ENCODE results near the gene TRIM34. TPM values are rescaled to one million over a fixed set of nuclear protein-coding genes. Genes with fewer than 3 reads are reported as not detected.

The TRIM34 gene
- polyA plus RNA-seq, 1 donor (not counting 4 experiments of a cell fraction or from before 2014, with no cell fraction given) = 20.5 TPM

DNA sequence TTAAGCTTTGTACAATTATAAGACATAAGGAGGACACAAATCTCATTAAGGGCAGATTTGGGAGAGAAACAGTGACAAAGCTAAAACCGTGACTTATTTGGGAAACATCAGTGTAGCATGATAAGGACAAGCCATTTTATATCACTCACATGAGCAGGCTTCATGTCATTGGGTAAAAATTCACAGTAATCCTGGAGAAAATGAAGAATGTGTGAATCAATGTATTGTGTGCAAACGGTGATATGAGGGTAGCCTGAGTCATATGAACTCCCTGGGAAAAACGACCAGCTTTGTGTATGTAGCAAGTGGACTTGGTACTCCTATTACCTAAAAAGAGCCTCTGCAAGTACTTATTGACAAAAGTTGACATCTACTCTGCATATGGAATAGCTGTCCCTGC is 6.0 kb upstream of the TRIM34 start:
- Histone ChIP-seq H3K9me1 (ENCODE audit: control insufficient read depth, extremely low read depth, insufficient read depth, low read length) (no peaks in the 10 kb centered on the region), H3K27me3 (ENCODE audit: control insufficient read depth, extremely low read depth, insufficient read depth, low read length) (no peaks in the 10 kb centered on the region), H3K27ac (ENCODE audit: control insufficient read depth, insufficient read depth, low read length) (peak overlapping the region; percentile 88), H4K20me1 (ENCODE audit: control insufficient read depth, extremely low read depth, insufficient read depth, low read length) (no peaks in the 10 kb centered on the region), H3K4me1 (ENCODE audit: control insufficient read depth, extremely low read depth, insufficient read depth, low read length) (peaks cover 35% of the 10 kb centered on the region), H2AFZ (ENCODE audit: control insufficient read depth, low read length) (no peak overlapping the region), H3K9ac (ENCODE audit: control insufficient read depth, extremely low read depth, insufficient read depth, low read length) (peak overlapping the region; percentile 34), H3K9me3 (ENCODE audit: control insufficient read depth, low read depth, low read length) (no peaks in the 10 kb centered on the region), H3K4me2 (ENCODE audit: control insufficient read depth, extremely low read depth, insufficient read depth, low read depth, low read length) (peak overlapping the region; percentile 58), H3K36me3 (ENCODE audit: control insufficient read depth in 2 of 2, extremely low read depth in 1 of 2, insufficient read depth in 2 of 2, low read length in 2 of 2) (no peaks in the 10 kb centered on the region), H3K4me3 (ENCODE audit: control insufficient read depth in 2 of 3, extremely low read depth in 1 of 3, insufficient read depth in 2 of 3, low read depth in 1 of 3, low read length in 3 of 3) (peak overlapping the region in 1 of 3 experiments; percentile 37), H3K79me2 (ENCODE audit: control insufficient read depth, insufficient read depth, low read length) (no peaks in the 10 kb centered on the region)
- FAIRE-seq (peak; percentile 80), DNase-seq (ENCODE audit: low read depth, low spot score) (peak; percentile 38)
- TF ChIP-seq EZH2 (IDR thresholded peaks at IDR 0.05; ENCODE audit: low read length) = no peak
- TF ChIP-seq, protein P1, sequence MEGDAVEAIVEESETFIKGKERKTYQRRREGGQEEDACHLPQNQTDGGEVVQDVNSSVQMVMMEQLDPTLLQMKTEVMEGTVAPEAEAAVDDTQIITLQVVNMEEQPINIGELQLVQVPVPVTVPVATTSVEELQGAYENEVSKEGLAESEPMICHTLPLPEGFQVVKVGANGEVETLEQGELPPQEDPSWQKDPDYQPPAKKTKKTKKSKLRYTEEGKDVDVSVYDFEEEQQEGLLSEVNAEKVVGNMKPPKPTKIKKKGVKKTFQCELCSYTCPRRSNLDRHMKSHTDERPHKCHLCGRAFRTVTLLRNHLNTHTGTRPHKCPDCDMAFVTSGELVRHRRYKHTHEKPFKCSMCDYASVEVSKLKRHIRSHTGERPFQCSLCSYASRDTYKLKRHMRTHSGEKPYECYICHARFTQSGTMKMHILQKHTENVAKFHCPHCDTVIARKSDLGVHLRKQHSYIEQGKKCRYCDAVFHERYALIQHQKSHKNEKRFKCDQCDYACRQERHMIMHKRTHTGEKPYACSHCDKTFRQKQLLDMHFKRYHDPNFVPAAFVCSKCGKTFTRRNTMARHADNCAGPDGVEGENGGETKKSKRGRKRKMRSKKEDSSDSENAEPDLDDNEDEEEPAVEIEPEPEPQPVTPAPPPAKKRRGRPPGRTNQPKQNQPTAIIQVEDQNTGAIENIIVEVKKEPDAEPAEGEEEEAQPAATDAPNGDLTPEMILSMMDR (optimal IDR thresholded peaks at IDR 0.05 in 1 of 3, IDR thresholded peaks at IDR 0.05 in 1 of 3, conservative IDR thresholded peaks at IDR 0.05 in 1 of 3; ENCODE audit: extremely low read depth in 1 of 3, insufficient read depth in 2 of 3, low read length in 3 of 3) = no peak
- dilution Hi-C loops (cut with MboI; ENCODE audit: extremely low pct_ligation_motif_present, low sequenced_read_pairs) = no loop called here

DNA sequence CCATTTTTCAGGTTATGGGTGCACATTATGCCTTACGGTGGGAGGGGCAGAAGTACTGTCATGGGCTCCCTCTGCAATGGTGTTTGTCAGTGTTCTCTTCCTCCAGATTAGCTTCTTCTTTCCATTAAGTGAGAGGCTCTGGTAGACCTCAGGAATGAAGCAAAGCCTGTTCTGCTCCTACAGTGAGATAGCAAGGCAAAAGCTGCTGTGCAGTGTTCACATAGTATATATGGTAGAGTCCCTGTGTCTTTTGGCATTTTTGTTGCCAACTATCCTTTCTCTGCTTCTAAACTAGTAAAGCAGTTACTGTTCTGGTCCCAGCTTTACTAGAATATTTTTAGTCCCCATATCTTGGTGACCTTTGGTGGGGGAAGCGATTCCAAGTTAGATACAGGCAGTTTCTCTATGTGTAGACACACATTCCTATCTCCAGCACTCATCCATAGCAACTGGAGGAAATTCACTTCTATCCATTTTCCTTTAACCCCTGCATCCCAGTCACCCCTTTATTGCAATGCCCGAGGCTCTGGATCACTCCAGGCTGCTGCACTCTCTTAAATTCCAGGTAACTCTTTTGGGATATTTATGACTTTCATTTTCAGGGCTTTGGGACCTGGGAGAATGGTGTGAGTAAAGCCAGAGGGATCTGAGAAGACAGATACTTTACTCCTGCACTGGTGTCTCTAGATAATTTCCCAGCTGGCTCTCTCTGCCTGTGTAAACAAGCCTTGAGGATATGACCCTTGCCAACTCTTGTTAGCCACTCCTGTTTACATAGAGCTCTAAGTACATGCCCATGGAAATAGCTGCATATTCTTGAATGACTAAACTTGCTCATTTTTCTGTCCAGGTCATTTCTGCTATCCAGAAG is 3.9 kb upstream of the TRIM34 start:
- H3K4me1 ChIP-seq (ENCODE audit: control insufficient read depth, extremely low read depth, insufficient read depth, low read length) = peaks cover 51% of the 10 kb centered on the region
- no peak for DNase-seq (ENCODE audit: low read depth, low spot score)
- peak overlapping the region; percentile 82 for H3K4me2 ChIP-seq (ENCODE audit: control insufficient read depth, extremely low read depth, insufficient read depth, low read depth, low read length)
- no peaks in the 10 kb centered on the region for H3K36me3 ChIP-seq (ENCODE audit: control insufficient read depth in 2 of 2, extremely low read depth in 1 of 2, insufficient read depth in 2 of 2, low read length in 2 of 2)
- FAIRE-seq = peak; percentile 83
- H3K27me3 ChIP-seq (ENCODE audit: control insufficient read depth, extremely low read depth, insufficient read depth, low read length) = no peaks in the 10 kb centered on the region
- peak overlapping the region; percentile 50 for H3K9ac ChIP-seq (ENCODE audit: control insufficient read depth, extremely low read depth, insufficient read depth, low read length)
- H2AFZ ChIP-seq (ENCODE audit: control insufficient read depth, low read length) = peak overlapping the region; percentile 29
- no peaks in the 10 kb centered on the region for H3K9me3 ChIP-seq (ENCODE audit: control insufficient read depth, low read depth, low read length)
- no peaks in the 10 kb centered on the region for H3K9me1 ChIP-seq (ENCODE audit: control insufficient read depth, extremely low read depth, insufficient read depth, low read length)
- dilution Hi-C loops (cut with MboI; ENCODE audit: extremely low pct_ligation_motif_present, low sequenced_read_pairs) = no loop called here
- no peaks in the 10 kb centered on the region for H3K79me2 ChIP-seq (ENCODE audit: control insufficient read depth, insufficient read depth, low read length)
- H3K4me3 ChIP-seq (ENCODE audit: control insufficient read depth in 2 of 3, extremely low read depth in 1 of 3, insufficient read depth in 2 of 3, low read depth in 1 of 3, low read length in 3 of 3) = peak overlapping the region; percentile 18 to 61 (median 54)
- peak overlapping the region; percentile 88 for H3K27ac ChIP-seq (ENCODE audit: control insufficient read depth, insufficient read depth, low read length)
- no peak for TF ChIP-seq EZH2 (IDR thresholded peaks at IDR 0.05; ENCODE audit: low read length)
- TF ChIP-seq, protein P1 (optimal IDR thresholded peaks at IDR 0.05 in 1 of 3, IDR thresholded peaks at IDR 0.05 in 1 of 3, conservative IDR thresholded peaks at IDR 0.05 in 1 of 3; ENCODE audit: extremely low read depth in 1 of 3, insufficient read depth in 2 of 3, low read length in 3 of 3) = no peak
- no peaks in the 10 kb centered on the region for H4K20me1 ChIP-seq (ENCODE audit: control insufficient read depth, extremely low read depth, insufficient read depth, low read length)

Data from keratinocyte (primary cell).